Stimulated activated CD8-positive, alpha-beta memory T cell treated with anti-CD3 and anti-CD28 coated beads, Interleukin-15, amount 100 ng/mL, for 1 hour (primary cell): ENCODE data around the gene SELENBP1.
"Not testable (repeated sequence)": the region's sequence is repeated elsewhere in the genome, so short reads cannot be mapped to it uniquely, and the experiment has no call there.

Experiments
- DNase-seq: peaks from one replicate; pipeline ENCODE4 v3.0.0-alpha.2; 2020; ENCODE audit warnings: low read depth

SELENBP1 gene

GRCh38 chr1:151377150-151377884 lies 4.8 kb upstream of the SELENBP1 start:
- no peak for DNase-seq

- DNase-seq = no peak
Observed at GRCh38 chr1:151373196-151373595, 691 bp upstream of the SELENBP1 start.

- no peak for DNase-seq
Observed at GRCh38 chr1:151371370-151372057, 991 bp downstream of the SELENBP1 start.

GRCh38 chr1:151370211-151370911 lies 2.1 kb downstream of the SELENBP1 start:
- no peak for DNase-seq

GRCh38 chr1:151369621-151370048 lies 2.9 kb downstream of the SELENBP1 start:
- DNase-seq = no peak

GRCh38 chr1:151369302-151369610 lies 3.2 kb downstream of the SELENBP1 start:
- DNase-seq = no peak

DNA sequence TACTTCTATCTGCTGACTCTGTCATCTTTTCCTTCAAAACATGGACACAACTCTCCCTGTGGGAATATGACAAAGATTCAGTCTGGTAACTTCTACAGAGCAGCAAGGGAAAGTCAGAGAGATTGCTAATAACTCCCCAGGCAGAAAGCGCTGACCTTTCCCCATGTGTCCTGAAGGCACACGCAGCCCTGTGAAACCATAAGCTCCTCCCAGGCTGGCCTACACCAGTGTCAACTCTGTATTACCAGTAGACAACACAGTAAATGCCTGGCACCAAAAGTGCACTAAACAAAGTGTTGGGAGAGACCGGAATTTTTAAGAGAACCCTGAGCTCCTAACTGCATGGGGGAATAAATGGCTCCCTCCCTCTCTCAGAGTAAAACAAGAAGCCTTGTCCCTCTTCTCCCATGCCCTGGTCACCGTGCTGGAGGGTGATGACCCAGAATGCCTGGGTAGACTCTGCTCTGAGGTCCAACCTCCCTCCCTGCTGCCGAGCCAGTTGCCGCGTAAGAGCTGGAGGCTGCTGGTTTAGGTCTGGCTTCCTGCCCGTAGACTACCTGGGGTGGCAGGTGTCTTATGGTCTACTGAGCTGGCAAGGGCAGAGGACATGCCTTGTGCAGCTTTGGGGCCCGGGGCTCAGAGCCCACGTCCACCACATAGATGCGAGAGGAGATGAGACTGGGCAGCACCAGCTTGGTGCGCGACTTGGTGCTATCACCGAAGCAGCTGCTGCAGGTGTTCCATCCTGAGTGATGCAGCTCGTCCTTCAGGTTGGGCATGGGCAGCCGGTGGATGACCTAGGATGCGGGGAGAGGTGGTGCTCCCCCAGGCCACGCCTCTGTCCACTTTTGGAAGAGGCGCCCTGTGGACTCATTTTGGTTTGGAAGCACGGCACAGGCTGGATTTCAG lies 3.9 kb downstream of the SELENBP1 start:
- DNase-seq = no peak

DNA sequence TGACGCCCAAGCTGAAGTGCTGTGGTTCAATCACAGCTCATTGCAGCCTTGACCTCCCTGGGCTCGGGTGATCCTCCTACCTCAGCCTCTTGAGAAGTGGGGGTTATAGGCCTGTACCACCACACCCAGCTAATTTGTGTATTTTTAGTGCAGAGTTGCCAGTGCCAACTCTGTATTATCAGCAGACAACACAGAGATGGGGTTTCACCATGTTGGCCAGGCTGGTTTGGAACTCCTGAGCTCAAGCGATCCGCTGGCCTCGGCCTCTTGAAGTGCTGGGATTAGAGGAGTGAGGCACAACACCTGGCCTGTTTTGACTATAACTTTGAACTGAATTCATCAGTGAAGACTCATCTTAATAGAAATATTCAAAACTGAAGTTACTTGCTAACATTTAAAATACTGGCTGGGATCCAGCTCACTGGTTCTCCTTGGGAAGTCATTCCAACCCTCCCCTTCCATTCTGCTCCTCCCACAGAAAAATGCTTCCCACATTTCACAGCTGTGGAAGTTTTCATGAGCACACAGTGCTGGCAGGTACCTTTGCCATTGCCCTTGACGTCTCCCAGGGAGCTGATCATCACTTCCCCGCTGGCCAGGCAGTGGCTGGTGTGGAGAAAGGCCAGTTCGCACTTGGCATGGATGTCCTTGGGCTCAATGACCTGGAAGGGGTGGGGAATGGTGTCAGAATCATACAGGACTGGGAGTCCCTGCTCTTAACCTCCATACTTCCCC lies 4.7 kb downstream of the SELENBP1 start:
- DNase-seq = no peak

DNA sequence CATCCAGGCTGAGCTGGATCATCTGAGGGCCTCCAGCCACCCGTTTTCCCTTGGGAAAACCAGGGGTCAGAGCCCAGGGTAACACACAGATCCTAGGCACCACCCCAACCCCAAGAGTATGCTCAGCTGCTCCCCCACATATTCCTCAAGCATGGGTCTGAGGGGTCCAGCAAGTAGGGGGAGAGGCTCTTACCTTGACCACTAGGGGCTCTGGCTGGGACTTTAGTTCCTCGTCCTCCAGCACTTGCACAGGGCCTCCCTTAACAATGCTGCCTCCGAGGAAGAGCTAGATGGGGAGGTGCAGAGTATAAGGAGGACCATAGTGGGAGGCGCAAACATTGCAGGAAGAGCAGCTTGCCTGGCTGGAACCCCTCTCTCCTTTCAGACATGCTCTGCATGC lies 7.5 kb downstream of the SELENBP1 start:
- no peak for DNase-seq

GRCh38 chr1:151362308-151363155 lies 10.0 kb downstream of the SELENBP1 start:
- DNase-seq = no peak

DNA sequence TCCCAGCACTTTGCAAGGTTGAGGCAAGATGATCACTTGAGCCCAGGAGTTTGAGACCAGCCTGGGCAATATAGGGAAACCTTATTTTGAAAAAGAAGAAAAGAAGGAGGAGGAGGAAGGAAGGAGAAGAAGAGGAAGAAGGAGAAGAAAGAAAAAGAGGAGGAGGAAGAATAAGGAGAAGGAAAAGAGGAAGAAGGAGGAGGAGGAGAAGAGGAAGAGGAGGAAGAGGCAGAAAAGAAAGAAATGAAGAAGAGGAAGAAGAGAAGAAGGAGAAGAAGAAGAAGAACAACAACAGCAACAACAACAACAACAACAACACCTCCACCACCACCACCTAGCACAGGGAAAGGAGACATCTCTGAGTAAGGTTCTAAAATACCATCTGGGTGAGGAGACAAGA lies 10.6 kb downstream of the SELENBP1 start:
- DNase-seq = no peak

DNA sequence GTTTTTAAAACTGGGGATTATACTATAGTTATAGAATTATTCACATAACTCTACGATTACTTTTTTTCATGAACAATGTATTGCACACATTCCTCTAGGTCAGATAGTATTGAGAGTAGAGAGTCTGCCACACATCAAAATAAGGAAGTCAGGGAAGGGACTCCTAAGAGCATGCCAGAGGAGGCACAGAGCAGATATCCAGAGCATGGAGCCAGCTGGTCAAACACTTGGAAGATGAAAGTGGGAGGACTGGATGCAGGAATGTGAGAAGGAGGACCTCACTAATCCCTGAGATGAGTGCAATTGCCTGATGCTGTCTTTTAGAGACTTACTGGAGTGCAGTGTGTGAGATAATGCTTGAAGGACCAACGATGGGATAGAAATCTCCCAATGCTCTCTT lies 15.8 kb downstream of the SELENBP1 start:
- no peak for DNase-seq

DNA sequence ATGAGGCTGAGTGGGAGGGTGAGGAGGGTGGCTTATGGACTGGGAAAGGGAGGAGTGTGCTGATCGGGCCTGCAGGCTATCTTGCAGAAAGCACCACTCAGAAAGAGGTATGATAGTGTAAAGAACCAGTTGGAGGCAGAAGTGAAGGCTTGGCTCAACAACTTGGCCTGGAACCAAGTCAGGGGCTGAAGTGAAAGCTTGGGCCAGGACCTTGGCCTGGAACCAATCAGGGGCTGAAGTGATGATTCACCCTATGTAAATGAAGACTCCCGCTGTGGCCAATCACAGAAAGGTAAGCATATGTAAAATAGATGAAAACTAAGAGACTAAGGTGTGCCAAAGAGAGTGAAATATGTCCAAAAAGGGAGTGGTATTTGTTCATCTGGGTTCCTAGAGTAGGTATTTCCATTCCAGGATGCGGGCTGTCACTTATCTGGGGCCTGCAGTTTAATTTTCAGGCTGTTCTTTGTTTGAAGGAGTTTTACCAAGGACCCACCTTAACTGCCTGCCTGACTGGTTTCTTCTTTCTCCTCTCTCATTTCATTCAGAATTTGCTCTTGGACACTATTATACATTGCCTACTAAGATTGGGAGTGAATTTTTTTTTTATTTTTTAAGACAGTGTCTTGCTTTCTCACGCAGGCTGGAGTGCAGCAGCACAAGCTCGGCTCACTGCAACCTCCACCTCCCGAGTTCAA lies 20.3 kb downstream of the SELENBP1 start:
- DNase-seq = no peak

GRCh38 chr1:151350323-151350722 lies 22.2 kb downstream of the SELENBP1 start:
- DNase-seq = not testable (repeated sequence)

DNA sequence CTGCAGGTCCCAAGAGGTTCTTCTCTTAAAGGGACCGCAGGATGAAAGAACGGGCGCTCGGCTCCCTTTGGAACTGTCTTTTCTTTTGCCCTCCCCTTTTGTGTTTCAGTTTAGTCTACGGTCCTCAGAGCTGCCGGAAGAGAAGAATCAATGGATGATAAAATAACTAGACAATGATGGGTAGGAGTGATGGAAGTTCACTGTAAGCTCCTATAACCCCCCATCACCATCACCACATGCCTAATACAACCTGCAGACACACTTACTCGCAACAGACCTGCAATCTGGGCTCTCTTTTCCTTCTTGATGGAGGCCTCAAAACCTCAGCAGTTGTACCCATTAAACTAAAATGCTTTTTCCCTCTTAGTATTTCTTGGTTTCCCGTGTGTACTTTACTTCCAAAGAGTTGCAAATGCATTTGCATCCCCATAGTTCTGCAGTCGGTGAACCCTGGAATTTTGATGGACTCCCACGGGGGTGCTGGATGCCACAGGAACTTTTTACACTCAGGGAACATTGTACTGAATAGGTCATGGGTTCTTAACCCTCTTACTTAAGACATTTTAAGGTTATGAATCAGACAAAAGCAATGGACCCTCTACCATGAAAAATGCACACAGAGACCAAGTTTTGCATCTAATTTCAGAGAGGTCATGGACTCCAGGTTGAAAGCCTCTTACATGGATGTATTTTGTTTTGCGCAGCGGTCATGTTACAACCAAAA lies 24.8 kb downstream of the SELENBP1 start:
- DNase-seq = no peak

DNA sequence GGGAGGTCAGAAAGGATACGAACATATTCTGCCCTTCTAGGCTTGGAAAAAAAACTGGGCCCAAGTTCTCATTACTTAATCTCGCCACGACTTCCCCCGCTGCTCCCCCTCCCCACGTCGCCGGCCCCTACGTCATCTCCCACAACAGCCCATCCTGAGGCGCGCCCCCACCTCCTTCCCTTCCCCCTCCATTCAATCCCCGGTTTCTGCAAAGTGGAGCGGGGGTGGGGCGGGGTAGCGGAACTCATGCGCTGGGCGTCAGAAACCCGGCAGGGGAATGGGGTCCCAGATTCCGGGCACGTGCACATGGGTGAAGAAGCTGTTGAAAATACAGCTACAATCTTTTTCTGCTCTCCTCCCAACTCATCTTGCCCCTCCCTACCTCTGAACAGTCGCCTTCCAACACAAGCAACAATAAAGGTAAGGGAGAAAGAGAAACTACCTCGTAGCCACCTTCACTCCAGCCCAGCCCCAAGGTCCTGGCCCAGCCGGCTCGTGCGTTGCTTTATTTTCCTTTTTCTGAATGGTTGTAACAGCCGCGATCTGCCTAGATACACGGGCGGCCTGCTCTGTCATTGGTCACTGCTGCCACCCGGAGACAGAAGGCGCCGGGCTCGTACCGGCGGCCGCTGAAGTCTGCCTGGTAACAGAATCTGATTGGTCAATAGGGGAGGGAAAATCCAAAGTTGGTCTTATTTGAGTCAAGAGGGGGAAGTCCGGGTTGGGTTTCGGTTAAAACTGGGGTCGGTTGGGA lies 25.6 kb downstream of the SELENBP1 start, which contains the start of gene RFX5:
RFX5 (minus strand) TSS at position 484 of the 754 bp plus-strand sequence. CDS start 932 bp downstream, outside the sequence.
- peak; percentile 84 for DNase-seq

DNA sequence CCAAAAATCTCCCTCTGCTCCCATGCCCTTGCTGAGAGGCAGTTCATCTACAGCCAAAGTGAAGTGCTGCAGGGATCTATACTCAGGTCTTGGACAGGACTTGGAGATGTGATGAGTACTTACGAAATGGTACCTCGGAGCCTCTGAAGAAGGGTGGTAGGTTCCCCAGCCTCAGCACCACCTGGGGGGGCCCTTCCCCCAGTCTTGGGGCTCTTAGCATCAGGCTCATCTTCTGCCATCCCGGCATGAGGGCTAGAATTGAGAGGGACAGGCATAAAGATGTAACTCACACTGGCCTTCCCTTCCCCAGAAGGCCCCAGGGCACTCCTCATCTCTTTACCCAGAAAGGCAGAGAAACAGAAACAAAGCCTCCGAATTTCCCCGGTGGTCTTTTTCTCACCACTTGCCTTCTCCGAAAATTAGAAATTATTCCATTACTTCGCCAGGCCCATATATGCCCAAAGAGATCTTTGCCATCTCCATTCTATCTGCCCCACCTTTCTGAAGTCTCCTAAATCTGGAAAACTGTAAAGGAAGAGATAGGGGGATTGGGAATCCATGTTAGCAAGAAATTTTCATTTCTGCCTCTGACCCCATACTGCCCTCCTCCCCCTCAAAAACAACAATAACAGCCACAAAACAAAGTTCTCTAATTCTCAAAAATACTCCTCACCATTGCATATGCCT lies 26.3 kb downstream of the SELENBP1 start:
- no peak for DNase-seq

GRCh38 chr1:151344291-151344690 lies 28.2 kb downstream of the SELENBP1 start:
- no peak for DNase-seq
